ENCODE results near the gene CTBP1. TPM values are rescaled to one million over a fixed set of nuclear protein-coding genes. Genes with fewer than 3 reads are reported as not detected.

Gene CTBP1
- total RNA-seq, 1 donor from 2014 or later = 171 TPM

DNA sequence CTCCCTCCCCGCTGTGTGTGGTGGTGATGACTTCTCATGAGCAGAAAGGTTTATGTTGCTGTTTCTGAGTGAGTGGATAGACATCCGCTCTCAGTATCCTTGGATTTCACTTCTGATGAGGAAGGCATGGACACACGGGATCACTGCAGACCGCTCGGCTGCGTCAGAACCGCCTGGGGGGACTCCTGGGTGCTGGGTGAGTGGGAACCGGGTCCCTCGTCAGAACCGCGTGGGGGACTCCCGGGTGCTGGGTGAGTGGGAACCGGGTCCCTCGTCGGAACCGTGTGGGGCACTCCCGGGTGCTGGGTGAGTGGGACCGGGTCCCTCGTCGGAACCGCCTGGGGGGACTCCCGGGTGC lies 9.0 kb downstream of the CTBP1 start:
- H3K9me3 ChIP-seq (ENCODE audit: low read depth) = no peaks in the 10 kb centered on the region
- Mint-ChIP-seq H3K9me3 (no peaks in the 10 kb centered on the region), H3K4me3 (no peak overlapping the region), H3K36me3 (peaks cover 31% of the 10 kb centered on the region), H3K27me3 (ENCODE audit: insufficient read depth, low read depth) (peaks cover 4% of the 10 kb centered on the region), H3K27ac (no peak overlapping the region), H3K4me1 (peaks cover 9% of the 10 kb centered on the region)
- H3K4me1 ChIP-seq = no peaks in the 10 kb centered on the region
- no peak overlapping the region for H2AFZ ChIP-seq (replicated peaks)
- H4K20me1 ChIP-seq (ENCODE audit: low read depth) = peaks cover 61% of the 10 kb centered on the region
- H3K9ac ChIP-seq = no peak overlapping the region
- no peak overlapping the region for H3K27ac ChIP-seq
- no peaks in the 10 kb centered on the region for H3K36me3 ChIP-seq
- no peaks in the 10 kb centered on the region for H3F3A ChIP-seq (ENCODE audit: low read depth)
- no peaks in the 10 kb centered on the region for H3K27me3 ChIP-seq
- no peak overlapping the region for H3K4me2 ChIP-seq
- DNase-seq (ENCODE audit: low spot score) = no peak
- H3K4me3 ChIP-seq = no peak overlapping the region
- H3K79me2 ChIP-seq (ENCODE audit: low read depth) = peaks cover 65% of the 10 kb centered on the region
- no peak for TF ChIP-seq EZH2 (IDR thresholded peaks at IDR 0.05)
- no peak for TF ChIP-seq EZH2phosphoT487 (IDR thresholded peaks at IDR 0.05)
- TF ChIP-seq CTCF (IDR thresholded peaks at IDR 0.05) = no peak

- Histone ChIP-seq H3K36me3 (no peaks in the 10 kb centered on the region), H2AFZ (replicated peaks) (no peak overlapping the region), H3K27ac (no peak overlapping the region), H3K9ac (no peak overlapping the region), H3K4me2 (no peak overlapping the region), H3K9me3 (ENCODE audit: low read depth) (no peaks in the 10 kb centered on the region), H4K20me1 (ENCODE audit: low read depth) (peaks cover 61% of the 10 kb centered on the region), H3K79me2 (ENCODE audit: low read depth) (peaks cover 59% of the 10 kb centered on the region), H3K4me1 (no peaks in the 10 kb centered on the region), H3F3A (ENCODE audit: low read depth) (no peaks in the 10 kb centered on the region), H3K4me3 (no peak overlapping the region), H3K27me3 (no peaks in the 10 kb centered on the region)
- H3K9me3 Mint-ChIP-seq = no peaks in the 10 kb centered on the region
- no peak overlapping the region for H3K27ac Mint-ChIP-seq
- peaks cover 34% of the 10 kb centered on the region for H3K36me3 Mint-ChIP-seq
- DNase-seq (ENCODE audit: low spot score) = no peak
- peaks cover 15% of the 10 kb centered on the region for H3K4me1 Mint-ChIP-seq
- H3K4me3 Mint-ChIP-seq = no peak overlapping the region
- H3K27me3 Mint-ChIP-seq (ENCODE audit: insufficient read depth, low read depth) = peaks cover 4% of the 10 kb centered on the region
- TF ChIP-seq EZH2phosphoT487 (IDR thresholded peaks at IDR 0.05) (no peak), CTCF (IDR thresholded peaks at IDR 0.05) (no peak), EZH2 (IDR thresholded peaks at IDR 0.05) (no peak)
These were observed 9.6 kb downstream of the CTBP1 start for GRCh38 chr4:1239141-1239949.

DNA sequence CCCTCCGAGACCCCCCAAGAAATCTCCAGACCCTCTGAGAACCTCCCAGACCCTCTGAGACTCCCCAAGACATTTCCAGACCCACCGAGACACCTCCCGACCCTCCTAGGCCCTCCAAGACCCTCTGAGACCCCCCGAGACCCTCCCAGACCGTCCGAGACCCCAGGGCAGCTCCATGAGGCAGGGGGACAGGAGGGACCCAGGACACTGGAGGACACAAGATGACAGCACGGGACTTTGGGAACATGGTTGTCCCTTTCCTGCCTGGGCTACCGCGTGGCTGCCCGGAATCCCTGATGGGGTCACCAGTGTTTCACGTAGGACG lies 10.3 kb downstream of the CTBP1 start:
- Histone ChIP-seq H3F3A (ENCODE audit: low read depth) (no peaks in the 10 kb centered on the region), H3K27me3 (no peaks in the 10 kb centered on the region), H3K4me2 (no peak overlapping the region), H3K27ac (no peak overlapping the region), H3K9me3 (ENCODE audit: low read depth) (no peaks in the 10 kb centered on the region), H3K79me2 (ENCODE audit: low read depth) (peaks cover 52% of the 10 kb centered on the region), H3K36me3 (no peaks in the 10 kb centered on the region), H3K4me1 (no peaks in the 10 kb centered on the region), H4K20me1 (ENCODE audit: low read depth) (peaks cover 59% of the 10 kb centered on the region), H2AFZ (replicated peaks) (no peak overlapping the region), H3K9ac (no peak overlapping the region), H3K4me3 (no peak overlapping the region)
- peaks cover 37% of the 10 kb centered on the region for H3K36me3 Mint-ChIP-seq
- no peaks in the 10 kb centered on the region for H3K9me3 Mint-ChIP-seq
- H3K4me3 Mint-ChIP-seq = no peak overlapping the region
- H3K27me3 Mint-ChIP-seq (ENCODE audit: insufficient read depth, low read depth) = peaks cover 4% of the 10 kb centered on the region
- peaks cover 22% of the 10 kb centered on the region for H3K4me1 Mint-ChIP-seq
- no peak for DNase-seq (ENCODE audit: low spot score)
- H3K27ac Mint-ChIP-seq = no peak overlapping the region
- TF ChIP-seq EZH2phosphoT487 (IDR thresholded peaks at IDR 0.05) = no peak
- TF ChIP-seq EZH2 (IDR thresholded peaks at IDR 0.05) = no peak
- no peak for TF ChIP-seq CTCF (IDR thresholded peaks at IDR 0.05)
